ENCODE data around the gene LRRC1.

The LRRC1 gene

DNA sequence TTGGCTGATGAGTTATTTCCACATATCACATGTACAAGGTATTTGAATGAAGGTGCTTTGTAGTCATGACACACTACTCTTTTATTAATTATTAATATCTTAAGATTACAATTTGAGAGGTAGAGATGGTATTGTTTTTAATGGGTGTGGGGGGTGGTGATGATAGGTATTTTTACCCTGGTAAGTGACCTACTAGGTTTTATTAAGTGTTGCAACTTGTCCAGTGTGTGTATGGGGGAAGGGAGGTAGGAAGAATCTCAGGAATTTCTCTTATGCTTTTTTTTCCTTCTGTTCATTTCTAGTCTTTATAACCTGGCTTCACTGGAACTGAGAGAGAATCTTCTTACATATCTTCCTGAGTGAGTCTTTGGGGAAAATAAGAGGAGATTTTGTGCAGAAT lies 101.4 kb downstream of the LRRC1 start:
- DNase-seq, result no peak

DNA sequence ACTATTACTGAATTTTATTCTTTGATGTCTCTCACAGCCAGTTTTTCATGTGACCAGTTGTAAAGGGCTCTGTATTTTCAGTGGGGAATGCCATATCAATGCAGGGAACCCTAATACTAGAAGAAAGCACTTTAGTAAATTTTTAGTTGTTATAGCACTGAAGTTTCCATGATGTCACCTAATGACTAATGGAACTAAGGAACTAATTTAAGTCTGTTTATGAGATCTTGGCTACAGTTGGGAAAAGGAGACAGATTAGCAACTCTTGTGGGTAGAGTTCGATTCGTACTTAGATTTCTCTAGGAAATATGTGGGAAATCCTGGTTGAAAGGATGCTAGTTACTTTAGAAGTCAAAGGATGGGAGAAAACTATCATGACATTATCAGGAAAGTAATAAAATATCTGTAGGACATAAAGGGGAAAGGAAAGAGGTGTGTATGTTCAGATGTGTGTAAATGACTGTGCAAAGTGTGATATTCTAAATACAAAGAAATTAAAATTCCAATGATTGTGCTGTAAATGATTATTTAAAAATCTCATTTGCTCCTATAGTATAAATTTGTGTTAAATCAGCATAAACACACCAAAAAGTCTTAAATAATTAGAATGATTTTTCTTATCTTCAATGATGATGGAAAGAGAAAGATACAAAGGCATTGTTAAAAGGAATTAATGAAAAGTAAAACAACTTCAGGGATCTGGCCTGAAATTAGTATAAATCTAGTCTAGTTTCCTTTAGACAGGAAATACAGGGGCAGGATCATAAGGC lies 103.4 kb downstream of the LRRC1 start:
- DNase-seq, result no peak

DNA sequence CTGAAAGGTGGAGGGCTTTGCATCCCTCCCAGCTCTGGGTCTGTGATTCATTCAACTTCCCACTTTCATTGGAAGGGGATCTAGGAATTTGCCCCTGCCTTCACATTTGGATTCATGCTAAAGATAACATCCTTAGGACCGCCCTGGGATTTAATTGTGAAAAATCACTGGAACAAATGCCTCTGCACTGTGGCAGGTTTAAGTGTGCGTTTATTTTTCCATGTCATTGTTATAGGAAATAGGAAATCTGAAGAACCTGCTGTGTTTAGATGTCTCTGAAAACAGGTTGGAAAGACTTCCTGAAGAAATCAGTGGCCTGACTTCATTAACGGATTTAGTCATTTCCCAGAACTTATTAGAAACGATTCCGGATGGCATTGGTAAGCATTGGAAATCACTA lies 104.7 kb downstream of the LRRC1 start:
- no peak for DNase-seq

DNA sequence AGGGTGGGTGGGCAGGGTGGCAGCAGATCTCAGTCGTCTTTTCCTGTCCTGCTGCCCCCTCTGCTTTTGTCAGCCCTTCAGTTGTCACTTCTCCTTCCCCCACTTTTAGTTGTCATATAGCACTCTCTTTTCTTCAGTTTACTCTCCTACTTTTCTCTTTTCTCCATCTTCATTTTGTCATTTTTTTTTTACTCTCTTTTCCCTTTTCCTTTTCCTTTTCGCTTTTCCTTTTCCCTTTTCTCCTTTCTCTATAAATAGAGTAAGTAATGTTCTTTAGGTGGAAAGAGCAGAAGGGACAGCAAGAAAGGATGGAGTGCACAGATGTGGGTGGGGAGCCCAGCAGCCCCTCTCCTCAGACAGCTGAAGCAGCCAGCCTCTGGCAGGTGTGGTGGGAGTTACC lies 108.6 kb downstream of the LRRC1 start:
- DNase-seq, result no peak

DNA sequence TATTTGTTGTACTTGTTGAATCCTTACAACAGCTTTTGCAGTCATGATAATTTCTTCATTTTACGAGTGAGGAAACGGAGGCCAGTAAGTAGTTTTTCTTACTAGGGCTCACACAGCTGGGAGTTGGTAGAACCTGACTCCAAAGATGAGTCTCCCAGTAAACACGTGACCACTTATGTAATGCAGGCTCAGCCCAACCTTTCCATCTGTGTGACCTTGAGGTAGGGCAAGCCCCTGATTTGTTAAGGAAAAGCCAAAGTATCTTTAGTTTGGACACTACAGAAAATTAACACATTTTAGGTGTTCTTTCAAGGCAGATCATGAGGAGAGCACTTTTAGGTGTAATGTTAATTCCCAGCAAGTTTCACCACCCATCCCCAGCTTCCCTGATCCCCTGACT lies 111.3 kb downstream of the LRRC1 start:
- no peak for DNase-seq

DNA sequence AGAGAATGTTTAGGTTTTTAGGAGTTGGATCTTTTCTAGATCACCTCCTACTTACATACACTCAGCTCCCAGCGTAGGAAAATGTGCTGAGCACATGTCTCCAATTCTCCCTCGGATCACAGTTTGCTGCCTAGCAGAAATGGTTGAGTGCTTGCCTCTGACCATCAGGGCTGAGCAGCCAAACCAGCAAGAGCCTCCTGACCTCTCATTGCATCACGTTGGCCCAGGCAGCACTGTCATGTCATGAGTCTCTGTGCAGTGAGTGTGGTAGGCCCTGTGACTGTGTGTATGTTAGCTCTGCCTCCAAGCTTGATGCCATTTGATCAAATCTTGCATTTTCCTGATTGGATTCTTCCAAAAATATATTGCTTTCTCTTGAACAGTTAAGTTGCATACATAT lies 112.0 kb downstream of the LRRC1 start:
- DNase-seq, result no peak

DNA sequence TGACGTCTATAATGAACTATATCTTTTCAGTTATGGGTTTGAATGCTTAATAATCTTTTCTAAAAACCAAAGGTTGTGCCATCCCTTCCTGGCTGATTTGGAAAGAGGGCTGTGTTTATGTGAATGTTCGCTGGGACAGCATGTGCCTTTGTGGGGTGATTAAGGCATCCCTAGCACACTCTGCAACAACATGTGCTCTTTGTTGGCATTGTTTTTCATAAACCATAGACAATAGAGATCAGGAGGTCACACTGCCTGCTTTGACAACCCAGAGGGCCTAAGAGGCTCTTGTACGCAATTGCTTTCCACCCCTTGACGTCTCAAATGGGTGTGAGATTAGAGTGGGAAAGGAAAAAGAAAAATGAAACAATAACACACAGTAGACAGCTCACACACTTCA lies 116.0 kb downstream of the LRRC1 start:
- no peak for DNase-seq

DNA sequence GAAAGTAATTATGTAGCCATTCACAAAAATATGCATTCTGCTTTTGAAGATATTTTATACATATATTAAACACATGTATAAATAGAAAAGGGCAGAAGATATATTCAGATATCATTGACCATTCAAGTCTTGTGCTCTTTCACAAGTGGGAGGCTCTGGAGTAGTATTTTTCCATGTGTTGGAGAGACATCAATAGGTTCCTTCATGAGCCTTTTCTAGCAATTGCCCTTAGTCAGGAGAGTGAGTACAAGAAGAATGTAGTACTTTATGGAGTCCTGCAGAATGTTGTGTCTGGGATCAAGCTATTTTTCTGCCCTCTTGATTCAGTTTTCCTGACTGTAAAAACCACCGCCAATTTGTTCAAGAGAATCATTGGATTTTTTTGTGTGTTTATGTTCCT lies 117.9 kb downstream of the LRRC1 start:
- DNase-seq, result no peak

DNA sequence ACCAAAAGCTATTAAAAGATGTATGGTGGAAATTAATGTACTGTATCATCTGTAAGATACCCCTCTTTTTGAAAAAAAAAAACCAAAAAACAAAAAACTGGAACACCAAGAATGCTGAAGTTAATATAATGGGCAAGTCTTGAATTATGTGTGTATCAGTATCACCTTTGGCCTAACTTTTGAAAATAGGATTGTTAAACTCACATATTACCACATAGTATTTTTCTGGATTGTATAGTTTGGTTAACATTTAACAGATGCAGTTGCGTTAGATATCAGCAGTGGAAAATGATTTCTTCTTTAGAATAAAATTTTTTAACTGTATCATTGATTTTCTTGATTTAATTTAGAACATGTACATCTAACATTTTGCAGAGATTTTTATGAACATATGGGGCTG lies 118.5 kb downstream of the LRRC1 start:
- DNase-seq, result no peak

DNA sequence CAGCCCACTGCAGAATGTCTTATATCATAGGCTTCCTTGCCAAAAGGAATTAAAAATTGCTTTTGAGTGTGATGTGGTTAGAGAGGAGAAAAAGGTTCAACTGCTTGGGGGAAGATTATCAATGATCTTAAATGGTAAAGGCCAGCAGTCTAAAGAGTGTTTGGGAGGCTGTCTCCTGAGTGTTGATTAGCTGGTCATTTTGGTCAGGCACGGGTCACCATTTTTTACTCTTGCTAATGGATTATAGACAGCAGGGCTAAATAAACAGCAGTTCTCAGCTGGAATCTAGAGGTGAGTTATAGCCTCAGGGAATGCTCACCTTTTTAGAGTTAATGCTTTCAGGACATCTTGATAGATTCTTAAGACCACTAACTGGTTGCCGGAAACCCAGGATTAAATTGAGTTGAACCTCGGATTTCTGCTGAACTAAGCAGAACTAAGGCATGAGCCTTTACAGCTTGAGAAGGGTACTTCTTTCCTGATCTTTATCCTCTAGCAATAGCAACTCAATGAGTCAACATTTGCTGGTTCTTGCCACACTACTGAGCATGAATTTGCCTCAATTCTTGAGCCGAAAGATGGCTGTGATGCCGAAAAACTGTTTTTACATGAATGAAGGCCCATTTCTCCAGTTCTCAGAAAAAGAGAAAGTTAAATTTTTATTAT lies 120.4 kb downstream of the LRRC1 start:
- DNase-seq, result no peak

DNA sequence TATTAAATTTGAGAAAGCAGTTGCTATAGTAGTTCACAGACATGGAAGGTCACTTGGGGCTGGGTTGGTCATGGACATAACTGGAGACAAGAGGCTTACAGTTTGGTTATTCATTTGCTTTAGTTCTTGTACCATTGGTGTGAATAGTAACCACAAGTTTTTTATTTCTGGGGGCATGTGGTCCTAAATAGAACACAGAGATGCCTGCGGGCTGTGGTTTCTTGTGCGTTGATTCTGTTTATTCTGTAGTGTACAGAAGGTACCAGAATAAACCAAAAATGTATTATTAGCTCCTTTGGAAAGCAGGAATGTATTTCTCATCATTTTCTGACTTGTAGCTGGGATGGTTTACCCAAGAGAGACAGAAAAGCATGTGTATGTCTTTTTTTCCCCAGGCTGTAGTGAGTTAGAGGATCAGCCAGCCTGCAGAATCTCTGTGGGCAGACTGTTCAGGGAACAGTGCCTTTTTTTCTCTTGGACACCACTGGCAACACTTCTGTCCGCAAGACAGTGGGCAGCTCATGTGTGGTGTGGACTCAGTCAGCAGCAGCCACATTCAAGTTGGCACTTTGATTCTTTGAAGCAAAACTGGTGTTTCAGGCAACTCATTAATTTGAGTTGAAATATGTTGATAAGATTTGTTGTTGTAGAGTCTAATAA lies 122.1 kb downstream of the LRRC1 start:
- no peak for DNase-seq

DNA sequence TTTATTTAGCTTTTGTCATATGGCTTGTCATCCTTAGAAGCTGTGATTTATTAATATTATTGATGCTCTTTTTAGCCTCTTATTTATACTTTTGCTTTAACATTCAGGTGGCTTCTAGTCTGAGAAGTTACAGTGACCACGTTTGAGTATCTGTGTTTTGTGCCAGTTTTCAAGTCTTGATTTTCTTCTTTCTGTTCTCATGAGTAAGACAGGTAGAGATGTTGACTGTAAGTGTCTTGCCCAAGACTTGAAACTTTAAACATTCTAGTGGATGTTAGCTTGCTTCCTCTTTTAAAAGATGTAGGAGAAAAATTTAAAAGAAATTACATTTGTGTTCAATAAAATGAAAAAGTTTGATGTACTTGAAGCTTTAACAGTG lies 122.6 kb downstream of the LRRC1 start:
- DNase-seq, result no peak

DNA sequence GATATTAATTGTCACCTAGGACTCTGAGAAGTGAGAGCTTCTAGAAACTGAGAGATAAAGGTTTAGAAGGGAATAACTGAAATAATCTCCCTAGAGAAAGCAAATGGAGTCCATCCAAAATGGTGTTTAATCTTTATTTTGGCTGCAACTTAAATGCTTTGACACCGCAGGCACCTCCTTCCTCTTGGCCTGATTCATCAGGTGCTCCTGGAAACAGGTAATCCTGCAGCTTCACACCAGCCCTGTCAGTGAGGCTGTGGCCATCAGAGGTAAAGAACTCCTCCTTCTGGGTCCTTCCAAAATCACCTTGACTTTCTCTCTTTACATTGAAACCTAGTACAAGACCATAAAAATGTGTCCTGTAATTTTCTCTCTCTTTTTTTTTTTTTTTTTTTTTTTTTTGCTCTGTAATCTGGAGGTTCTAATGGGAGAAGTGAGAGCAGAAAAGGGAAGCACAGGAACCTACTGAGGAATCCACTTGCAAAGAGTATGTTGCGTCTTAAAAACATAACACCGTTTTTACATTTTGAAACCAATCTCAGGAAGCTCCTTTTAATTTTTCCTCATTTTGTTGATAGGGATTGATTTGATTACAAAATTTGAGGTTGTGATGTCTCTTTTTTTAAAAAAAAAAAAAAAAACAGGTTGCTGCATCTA lies 124.2 kb downstream of the LRRC1 start:
- no peak for DNase-seq

DNA sequence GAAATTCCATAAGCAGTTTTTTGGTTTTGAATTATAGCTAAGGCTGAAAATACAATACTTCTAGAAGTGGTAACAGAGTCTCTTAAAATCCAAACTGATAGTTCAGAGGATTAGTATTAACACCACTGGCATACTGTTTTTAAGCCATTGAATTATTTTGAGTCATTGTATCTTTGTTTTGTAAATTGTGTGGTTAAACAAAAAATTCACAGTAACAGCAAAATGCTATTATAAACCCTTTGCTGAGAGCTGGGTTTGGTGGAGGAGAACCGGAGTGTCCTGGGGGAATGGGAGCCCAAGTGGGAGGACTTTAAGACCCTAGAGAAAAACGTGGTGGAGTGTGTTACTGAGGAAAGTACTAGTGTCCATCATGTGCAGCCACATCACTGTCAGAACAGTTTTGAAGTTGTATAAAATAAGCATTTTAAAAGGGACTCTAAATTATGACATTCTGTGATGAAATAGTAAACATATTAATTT lies 125.1 kb downstream of the LRRC1 start:
- no peak for DNase-seq

DNA sequence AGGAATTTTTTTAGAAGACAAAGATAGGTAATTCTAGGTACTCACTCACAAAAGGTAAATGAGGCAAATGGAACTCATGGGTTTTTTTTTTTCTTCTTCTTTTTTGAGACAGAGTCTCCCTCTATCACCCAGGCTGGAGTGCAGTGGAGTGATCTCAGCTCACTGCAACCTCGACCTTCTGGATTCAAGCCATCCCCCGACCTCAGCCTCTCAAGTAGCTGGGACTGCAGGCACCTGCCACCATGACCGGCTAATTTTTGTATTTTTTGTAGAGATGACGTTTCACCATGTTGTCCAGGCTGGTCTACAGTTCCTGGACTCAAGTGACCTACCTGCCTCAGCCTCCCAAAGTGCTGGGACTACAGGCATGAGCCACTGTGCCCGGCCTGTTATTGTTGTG lies 126.1 kb downstream of the LRRC1 start:
- no peak for DNase-seq

DNA sequence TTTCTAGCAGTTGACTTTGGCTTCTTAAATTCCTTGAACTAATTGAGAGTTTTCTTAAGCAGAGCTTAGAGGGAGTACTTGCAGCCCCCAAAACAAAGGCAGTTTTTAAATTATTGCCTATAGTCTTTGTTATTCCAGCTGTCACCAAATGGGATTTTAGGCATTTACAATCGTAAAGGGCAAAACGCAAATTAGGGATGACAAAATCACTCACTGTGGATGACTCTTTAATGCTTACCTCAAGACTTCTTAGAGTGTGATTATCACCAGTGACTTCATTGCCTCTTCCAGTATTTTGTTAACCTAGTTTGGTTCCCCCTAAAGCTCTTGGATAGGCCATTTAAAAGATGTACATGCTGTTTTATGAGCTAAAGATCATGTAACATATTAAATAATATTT lies 126.8 kb downstream of the LRRC1 start:
- DNase-seq, result no peak

DNA sequence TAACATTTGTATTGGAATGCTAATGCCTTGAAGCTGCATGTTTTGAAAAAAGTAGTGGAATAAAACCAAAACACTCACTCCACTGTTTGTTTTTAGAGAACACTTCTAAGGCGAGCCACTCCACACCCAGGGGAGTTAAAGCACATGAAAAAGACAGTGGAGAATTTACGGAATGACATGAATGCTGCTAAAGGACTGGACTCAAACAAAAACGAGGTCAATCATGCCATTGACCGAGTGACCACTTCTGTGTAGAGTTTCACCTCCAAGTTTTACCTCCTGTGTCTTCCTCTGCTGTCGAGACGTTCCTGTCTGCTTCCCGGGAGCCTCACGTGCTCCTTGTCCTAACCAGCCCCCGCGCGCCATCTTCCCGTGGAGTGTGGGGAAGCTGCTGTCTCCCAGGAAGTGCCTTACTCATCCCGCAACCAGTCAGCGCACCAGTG lies 127.8 kb downstream of the LRRC1 start:
- no peak for DNase-seq

DNA sequence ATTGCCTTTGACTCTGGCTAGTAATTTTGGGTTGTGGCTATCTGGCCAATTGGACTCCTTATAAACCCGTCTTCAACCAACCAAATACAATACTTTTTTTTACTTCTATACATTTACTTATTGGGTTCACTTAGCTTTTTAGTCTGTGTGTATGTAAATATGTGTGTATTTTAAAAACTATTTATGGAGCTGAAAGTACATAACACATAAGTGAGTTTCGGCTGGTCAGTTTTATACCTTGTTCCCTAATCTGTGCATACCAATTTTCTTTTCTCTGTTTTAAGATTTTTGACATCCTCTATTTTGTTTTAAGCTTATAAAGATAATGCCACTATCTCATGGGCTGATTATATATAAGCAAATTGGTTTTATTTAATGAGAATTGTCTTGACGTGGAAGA lies 129.5 kb downstream of the LRRC1 start:
- no peak for DNase-seq

DNA sequence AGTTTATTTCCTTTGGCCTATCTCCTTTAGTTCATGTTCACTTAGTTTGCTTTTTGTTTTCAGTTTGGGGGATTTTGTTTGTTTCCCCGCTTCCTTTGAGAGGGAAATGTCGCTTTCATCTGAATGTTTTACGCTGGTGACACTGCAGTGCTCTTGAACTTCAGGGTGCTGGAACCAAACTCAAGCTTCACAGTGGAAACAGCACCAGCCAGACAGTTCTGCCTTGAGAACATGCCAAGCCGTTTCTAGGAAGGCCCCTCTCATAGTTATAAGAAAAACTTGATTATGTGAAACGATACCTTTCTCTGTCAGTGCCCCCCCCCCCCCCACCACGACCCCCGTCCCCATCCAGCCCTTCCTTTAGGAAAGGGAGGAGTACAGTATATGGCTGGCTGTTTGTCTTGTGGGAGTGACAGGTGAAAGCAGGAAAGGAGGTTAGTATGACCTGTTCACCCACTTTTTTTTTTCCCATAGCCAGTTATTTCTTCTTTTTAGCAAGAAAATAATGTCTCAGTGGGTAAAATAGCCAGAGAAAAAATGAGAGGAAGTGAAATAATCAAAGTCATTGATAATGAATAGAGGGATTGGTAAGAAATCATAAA lies 130.1 kb downstream of the LRRC1 start:
- DNase-seq, result no peak

DNA sequence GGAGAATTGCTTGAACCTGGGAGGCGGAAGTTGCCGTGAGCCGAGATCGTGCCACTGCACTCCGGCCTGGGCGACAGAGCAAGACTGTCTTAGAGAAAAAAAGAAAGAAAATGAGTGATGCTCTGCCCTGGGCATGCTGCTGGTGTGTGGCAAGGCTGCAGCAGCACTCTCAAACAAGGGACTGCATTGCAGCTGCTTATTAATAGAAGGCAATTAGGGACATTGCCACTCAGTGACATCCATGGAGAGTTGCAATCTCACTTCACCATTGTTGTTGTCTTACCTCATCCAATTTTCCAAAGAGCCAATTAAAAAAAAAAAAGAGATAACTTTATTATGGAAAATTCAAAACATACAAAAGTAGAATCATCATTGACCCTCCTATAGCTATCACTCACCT lies 131.1 kb downstream of the LRRC1 start:
- no peak for DNase-seq

DNA sequence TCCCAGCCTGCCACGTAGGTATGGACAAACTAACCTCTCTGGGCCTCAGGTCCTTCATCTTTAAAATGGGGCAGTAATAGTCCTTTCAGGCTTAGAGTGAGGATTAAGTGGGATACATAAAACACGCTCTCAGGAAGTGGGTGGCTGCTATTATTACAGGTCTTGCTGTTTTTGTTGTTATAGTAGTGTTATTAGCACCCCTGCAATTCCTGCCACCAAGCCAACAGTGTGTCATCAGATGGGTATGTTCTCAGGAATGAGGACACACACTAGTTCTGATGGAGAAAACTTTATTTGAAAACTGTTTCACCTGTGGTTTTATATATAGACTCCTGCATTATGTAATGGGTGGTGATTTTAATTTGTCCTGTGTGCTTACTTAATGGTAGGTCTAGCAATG lies 131.7 kb downstream of the LRRC1 start:
- DNase-seq, result no peak

DNA sequence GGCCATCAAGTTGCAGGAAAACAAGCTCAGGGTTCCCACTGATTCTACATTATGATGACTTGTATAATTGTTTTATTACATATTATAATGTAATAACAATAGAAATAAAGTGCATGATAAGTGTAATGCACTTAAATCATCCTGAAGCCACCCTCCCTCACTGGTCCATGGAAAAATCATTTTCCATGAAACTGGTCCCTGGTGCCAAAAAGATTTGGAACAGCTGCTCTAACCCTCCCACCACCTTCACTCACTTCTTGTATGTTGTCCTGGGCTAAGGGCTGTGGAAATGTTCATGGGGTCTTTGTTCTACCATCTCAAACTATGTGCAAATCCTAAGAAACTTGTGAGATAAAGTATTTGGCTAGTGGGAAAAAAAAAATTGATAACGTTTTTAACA lies 133.8 kb downstream of the LRRC1 start:
- no peak for DNase-seq

Measured in activated T-cell treated with anti-CD3 and anti-CD28 coated beads for 4 hours (primary cell).